ENCODE measurements around the gene CTSK.
A peak's percentile ranks its signal among the peaks of the same experiment; 100 is the strongest.
"Not testable (repeated sequence)": the region's sequence is repeated elsewhere in the genome, so short reads cannot be mapped to it uniquely, and the experiment has no call there.

Gene CTSK

DNA sequence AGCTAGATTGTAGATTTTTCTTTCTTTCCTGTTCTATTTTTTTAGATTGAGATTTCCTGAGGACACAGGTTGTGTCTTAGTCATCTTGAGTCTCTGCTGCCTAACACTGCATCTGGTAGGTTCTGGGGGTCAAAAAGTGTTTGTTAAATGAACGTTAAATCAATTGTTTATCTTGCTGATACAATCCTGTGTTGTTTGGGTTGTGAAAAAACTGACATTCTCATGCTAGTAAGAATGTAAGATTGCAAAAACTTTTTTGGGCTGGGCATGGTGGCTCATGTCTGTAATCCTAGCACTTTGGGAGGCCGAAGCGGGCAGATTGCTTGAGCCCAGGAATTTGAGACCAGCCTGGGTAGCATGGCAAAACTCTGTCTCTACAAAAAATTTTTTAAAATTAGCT, 3.4 kb downstream of the CTSK start:
- DNase-seq, result no peak

DNA sequence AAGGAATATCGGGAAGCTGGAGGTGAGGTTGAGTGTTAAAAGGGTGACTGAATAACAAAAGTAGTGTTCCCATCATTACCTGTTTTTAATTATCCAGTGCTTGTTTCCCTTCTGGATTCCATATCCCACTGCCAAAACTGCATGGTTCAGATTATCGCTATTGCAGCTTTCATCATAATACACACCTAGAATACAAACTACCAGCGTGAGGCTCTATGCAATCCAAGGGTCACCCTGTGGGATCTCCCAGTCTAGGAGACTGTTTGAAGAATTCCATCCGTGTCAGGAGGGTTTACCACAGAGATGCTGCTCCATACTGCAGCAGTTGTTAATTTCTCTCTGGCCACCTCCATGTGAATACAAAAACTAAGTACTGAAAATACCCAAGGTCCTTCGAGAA, 9.0 kb downstream of the CTSK start:
- no peak for DNase-seq

DNA sequence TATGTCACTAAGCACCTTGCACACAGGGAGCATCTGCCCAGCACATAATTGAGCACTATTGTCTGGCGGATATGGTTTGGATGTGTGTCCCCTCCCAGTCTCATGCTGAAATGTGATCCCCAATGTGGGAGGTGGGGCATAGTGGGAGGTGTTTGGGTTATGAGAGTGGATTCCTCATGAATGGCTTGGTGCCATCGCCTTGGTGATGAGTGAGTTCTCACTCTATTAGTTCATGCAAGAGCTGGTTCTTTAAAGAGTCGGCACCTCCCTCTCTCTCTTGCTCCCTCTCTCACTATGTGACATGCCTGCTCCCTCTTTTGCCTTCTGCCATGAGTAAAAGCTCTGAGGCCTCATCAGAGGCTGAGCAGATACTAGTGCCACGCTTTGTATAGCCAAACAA, 9.5 kb downstream of the CTSK start:
- DNase-seq, result no peak

DNA sequence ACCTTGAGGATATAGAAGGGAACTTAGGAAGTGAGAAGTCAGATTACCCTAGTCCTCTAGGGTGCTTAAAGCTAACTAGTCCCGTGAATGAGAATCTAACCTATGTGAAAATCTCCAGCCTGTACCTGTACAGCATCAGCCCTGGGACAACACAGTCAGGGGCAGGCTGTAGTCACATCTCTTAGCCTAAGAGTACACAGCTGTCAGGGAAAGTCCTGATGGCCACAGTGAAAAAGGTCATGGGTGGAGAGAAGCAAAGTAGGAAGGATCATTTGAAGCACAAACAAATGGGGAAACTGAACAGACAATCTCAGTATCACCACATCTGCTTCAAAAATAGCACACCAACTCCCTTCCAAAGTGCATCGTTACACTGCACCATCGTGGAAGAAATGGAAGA, 11.7 kb downstream of the CTSK start:
- DNase-seq, result no peak

DNA sequence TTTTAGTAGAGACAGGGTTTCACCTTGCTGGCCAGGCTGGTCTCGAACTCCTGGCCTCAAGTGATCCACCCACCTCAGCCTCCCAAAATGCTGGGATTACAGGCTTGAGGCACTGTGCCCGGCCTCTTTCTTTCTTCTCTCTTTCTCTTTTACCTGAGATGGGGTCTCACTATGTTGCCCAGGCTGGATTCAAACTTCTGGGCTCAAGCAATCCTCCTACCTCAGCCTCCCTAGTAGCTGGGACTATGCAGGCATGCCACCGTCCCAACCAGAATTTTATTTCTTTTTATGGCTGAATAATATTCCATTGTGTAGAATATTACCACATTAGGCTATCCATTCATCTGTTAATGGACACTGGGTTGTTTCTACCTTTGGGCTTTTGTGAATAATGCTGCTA, 14.3 kb downstream of the CTSK start:
- not testable (repeated sequence) for DNase-seq

DNA sequence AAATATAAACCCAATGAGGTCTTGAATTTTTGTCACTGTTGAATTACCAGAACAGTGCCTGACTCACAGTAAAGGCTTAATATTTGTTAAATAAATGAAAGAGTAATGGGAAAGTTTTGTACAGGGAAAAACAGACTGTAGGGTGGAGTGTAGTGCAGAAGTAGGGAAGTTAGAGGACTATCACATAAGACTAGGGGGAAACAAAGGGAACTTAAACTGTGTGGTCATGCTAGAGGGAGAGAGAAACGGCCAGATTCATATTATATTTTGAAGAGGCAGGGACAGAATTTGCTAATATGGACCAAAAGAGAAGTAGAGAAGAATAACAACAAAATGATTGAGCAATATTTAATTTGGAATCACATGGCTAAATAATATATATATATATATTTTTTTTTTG, 14.8 kb downstream of the CTSK start:
- no peak for DNase-seq

DNA sequence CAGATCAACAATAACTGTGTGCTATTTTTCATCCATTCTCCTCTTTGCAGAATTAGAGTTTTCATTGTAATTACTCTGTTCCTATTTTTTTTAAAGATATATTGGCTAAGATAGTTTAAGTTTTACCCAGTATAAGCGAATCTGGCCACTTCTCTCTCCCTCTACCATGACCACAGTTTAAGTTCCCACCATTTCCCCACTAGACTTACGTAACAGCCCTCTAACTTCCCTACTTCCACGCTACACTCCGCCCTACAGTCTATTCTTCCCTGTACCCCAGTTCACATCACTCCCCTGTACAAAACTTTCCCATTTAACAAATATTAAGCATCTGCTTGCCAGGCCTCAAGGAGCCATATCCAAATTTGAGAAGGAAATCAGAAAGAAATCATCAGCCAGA, 16.5 kb downstream of the CTSK start:
- DNase-seq, result no peak

DNA sequence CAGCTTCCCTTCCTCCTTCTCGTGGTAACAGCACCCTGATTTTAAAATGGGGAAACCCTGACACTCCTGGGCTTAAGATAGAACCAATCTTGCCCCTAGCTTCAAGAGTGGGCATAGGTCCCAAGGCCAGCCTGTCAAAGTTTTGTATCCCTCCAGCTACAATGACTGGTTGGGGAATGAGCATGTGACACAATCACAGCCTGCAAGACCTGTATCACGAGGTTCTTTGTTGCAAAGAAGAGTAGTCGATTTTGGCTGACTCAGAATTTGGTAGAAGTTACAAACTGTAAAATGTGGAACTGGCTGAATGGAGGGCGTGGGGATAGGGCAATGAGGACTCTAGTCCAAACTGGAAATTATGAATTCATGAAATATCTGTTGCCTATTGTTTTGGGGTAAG, 18.7 kb downstream of the CTSK start:
- no peak for DNase-seq

DNA sequence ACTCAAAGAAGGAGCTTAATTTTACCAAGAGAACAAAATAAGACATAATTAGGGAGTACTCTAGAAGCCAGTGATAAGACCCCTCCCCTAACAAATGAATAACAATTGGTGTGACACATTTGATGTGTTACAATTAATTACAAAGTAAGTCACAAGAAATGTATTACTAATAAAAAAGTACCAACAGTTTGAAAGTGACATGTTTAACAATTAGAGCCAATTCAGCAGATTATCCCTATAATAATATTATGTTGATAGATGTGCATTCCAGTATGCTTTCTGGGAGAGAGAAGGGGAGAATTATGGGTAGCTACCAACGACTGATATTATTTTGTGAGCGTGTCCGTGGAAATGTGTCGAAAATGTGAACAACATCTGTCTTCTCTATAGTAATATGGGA, 19.1 kb downstream of the CTSK start:
- DNase-seq, result no peak

DNA sequence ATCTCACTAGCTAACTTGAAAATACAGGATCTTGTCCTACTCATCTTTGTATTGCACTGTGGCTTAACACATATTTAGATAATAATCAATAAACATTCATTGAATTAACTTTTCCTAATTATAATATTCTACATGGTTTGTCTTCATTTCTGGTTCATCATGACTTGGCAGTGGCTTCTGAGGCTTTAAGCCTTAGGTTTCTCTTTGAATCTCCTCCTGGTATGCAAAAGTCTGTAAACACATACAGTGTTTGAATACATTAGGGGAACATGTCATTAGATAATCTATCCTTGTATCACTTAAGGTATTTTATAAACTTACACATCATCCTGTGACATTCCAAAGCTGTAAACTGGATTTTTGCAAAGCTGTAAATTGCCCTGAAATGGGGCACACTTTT, 20.6 kb downstream of the CTSK start:
- DNase-seq, result no peak

DNA sequence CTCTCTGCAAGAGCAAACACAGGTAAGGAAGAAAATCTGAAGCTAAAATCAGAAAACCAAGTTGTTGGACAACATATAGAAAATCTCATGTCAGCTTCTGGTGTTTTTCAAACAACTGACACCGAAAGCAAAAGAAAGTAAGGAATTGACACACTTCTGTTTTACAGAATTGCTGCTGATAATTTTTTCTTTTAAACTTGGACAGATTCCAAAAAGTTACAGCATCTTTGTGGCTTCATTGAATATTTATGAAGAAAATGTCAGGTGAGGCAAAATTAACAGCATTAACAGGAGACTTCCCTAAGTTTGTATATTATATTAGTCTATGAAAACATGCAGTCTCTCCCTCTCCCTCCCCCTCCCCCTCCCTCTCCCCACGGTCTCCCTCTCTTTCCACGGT, 27.6 kb downstream of the CTSK start:
- no peak for DNase-seq

DNA sequence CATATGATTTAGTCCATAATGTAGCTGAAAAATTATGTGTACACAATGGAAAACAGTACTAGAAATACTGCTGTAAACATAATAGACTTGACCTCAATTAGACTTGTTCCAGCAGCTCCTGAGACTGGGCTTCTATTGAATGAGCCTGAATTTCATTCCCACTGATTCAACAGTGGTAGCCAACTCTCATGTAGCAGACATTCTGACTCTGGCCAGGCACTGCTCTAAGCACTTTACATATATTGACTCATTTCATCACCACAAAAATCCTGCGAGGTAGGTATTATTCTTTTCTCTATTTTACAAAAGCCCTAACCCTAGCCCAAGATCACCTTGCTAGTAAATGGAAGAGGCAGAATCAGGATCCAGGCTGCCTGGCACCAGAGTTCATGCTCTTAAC, 29.7 kb downstream of the CTSK start:
- no peak for DNase-seq

DNA sequence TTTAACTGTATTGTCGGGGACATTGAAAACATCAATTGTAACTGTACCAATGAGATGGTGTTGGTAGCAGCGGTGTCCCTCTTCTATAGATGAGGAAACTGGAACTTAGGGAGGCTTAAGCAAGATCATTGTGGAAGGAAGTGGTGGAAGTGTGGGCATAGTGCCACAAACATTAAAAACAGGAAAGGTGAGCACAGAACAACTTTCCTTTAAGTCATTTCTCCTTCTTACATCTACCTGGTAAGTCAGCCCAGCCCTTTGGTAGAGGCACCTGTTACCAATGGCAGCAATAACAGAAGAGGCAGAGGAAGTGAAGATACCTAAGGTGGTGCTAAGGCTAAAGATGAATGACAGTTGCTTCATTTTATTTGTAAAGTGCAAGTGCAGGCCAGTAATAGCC, 30.5 kb downstream of the CTSK start:
- DNase-seq, result no peak

DNA sequence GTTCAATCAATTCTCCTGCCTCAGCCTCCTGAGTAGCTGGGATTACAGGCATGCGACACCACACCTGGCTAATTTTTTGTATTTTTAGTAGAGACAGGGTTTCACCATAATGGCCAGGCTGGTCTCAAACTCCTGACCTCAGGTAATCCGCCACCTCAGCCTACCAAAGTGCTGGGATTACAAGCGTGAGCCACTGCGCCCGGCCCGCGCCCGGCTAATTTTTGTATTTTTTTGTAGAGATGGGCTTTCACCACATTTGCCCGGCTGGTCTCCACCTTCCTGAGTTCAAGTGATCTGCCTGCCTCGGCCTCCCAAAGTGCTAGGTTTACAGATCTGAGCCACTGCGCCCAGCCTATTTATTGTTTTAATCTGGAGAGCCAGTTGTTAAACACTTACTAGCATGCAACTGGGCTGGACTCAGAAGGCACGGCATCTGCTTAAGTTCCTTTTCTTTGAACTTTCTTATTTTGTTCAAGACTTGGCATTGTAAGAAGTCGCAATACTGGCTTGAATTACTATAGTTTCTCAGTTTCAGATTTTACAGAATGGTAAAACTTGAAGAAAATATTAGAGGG, 32.0 kb downstream of the CTSK start:
- not testable (repeated sequence) for DNase-seq

DNA sequence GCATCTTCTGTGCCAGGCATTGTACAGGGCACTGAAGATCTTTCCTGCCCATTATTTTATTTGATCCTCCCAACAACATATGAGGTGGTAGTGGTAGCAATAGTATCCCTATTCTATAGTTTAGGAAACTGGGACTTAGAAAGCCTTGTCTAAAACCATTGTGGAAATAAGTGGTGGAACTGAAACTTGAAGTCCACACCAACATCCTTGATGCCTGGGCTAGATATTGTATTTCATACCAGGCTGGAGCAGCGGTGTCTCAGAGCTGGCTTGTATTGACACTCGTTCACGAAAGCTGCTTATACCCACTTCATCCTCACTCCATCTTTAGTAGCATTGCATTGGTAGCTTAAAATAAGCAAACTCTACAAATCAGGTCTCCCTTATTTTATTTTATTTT, 32.8 kb downstream of the CTSK start:
- no peak for DNase-seq

DNA sequence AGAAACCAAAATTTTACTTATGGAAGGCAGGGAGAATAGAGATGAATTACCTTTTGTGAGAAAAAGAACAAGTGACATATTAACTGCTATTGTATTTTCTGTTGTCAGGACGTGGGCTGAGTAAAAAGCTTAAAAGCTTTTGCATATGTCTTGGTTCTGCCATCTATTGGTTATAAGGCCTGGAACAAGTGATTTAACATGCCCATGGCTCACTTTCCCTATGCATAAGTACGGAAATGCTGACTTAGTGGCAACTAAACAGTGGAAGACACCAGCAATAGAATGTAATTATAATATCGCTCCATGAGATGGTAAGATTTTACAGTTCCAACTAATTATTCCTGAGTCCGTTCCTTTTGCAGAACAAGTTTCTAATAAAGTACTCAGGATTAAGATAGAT, 35.7 kb downstream of the CTSK start:
- DNase-seq, result no peak

DNA sequence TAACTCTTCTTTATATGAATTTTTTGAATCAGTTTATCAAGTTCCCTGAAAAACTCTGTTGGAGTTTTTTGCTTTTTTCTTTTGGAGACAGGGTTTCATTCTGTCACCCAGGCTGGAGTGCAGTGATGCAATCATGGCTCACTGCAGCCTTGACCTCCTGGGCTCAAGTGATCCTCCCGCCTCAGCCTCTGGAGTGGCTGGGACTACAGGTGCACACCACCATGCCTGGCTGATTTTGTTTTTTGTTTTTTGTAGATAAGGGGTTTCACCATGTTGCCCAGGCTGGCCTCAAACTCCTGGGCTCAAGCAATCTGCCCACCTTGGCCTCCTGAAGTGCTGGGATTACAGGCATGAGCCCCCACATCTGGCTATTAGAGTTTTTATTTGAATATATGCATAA, 40.4 kb downstream of the CTSK start:
- DNase-seq, result not testable (repeated sequence)

DNA sequence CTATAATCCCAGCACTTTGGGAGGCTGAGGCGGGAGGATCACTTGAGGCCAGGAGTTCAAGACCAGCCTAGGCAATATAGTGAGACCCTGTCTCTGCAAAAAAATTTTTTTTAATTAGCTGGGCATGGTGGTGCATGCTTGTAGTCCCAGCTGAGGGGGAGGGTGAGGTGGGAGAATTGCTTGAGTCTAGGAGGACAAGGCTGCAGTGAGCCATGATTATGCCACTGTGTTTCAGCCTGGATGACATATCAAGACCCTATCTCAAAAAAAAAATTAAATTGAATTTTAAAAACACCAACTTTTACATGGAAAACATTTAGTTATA, 42.1 kb downstream of the CTSK start:
- not testable (repeated sequence) for DNase-seq

DNA sequence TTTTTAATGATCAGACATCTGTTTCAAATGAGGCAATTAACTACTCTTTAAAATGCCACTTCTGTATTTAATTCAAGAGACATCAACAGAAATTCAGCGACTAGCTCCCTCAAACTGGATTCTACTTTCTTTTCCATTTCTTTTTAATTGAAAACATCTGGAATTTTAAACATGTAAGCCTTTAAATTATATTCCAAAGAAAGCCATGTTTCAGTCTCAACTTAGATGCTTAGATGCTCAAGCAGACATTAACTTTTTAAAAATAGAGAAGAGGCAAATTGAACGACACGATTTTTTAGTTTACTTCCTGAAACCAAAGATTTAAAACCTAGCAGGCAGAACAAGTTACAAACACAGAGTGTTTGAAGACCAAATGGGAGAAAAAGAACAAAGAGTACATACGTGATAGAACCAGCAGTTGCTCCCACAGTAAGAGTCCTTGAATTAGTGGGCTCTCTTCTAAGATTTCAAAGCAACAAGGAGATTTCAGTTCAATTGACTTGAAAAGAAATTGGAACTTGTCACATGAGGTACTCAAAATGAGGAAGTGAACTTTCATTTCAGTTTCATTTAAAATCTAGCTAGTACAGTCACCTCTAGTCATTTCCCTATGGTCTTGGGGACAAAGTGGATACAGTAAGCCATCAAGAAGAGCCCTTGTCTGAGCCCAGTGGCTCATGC, 42.6 kb downstream of the CTSK start, which contains the start of gene CTSS:
TSS of gene CTSS (minus strand) at position 483 of the 681 bp plus-strand sequence. CDS start 1,015 bp downstream, outside the sequence.
- DNase-seq, result no peak

DNA sequence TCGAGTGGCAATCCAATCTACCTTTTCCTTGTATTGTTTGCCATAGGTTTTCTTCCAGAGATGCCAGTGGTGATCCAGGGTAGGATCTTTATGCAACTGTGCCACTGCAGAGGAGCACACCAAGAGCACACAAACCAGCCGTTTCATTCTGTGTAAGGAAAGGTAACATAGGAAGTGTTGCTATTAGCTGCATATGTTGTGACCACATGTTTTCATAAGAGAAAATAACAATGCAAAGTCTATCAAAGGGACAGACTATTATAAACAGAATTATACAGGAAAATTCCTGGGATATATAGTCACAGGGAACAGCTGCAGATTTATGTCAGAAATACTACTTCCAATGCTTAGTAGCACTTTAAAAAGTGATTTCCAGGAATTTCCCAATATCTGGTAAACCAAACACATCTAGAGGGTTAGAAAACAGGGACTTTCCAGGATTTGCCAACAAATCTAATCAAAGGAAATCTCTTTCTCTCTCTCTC, 43.4 kb downstream of the CTSK start:
- DNase-seq, result peak in 1 of 2 experiments; percentile 21

DNA sequence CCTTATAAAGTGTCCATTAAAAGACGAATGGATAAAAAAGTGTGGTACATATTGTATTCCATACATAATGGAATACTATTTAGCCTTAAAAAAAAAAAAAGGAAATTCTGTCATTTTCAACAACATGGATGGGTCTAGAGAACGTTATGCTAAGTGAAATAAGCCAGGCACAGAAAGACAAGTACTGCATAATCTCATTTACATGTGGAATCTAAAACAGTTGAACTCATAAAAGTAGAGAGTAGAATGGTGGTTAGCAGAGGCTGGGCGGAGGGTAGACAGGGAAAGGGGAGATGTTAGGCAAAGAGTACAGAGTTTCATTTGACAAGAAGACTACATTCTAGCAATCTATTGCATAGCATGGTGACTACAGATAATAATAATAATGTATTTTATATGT, 45.0 kb downstream of the CTSK start:
- no peak for DNase-seq

DNA sequence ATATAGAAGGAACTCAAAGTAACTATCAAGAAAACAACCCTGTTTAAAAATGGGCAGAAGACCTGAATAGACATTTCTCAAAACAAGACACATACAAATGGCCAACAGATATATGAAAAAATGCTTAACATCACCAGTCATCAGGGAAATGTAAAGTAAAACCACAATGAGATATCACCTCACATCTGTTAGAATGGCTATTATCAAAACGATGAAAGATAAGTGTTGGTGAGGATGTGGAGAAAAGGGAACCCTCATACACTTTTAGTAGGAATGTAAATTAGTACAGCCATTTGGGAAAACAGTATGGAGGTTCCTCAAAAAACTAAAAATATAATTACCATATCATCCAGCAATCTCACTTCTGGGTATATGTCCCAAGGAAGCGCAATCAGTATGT, 45.5 kb downstream of the CTSK start:
- no peak for DNase-seq

DNA sequence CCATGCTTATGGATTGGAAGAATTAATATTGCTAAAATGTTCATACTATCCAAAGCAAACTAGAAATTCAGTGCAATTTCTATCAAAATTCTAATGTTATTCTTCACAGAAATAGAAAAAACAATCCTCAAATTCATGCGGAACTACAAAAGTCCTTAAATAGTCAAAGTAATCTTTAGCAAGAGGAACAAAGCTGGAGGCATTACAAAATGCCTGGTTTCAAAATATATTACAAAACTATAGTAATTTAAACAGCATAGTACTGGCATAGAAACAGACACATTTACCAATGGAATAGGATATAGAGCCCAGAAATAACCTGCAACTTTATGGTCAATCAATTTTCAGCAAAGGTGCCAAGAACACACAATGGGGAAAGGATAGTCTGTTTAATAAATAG, 46.3 kb downstream of the CTSK start:
- no peak for DNase-seq

DNA sequence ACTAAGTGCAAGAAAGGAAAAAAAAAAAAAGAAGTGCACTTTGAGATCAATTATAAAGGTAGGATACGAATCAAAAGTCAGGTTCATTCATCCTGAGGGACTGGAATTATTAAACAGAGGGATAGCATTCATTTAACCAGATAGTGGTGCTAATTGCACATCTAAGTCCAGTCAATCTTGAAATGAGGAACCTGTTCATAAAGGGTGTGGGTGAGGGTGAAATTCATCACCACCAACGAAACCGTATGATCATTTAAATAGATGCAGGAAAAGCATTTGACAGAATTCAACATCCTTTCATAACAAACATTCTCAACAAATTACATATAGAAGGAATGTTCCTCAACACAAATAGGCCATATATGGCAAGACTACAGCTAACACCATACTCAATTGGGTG, 48.0 kb downstream of the CTSK start:
- DNase-seq, result no peak

DNA sequence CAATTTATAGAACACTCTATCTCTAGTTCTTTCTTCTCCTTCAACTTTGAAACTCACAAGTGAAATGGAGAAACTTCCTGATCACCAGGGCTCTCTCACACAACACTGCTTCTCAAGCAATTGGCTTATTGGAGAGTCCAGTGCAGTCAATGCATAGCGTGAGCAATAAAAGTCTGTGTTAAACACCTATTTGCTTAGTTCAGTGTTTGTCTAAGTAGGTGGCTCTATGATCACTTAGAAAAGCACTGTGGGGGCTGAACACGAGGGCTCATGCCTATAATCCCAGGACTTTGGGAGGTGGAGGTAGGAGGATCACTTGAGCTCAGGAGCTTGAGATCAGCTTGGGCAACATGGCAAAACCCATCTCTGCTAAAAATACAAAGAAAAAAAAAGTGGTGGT, 54.6 kb downstream of the CTSK start:
- DNase-seq, result no peak

Measured in SW 1271 (cell line).